ENCODE results near the gene IFNAR1. TPM values are rescaled to one million over a fixed set of nuclear protein-coding genes. Genes with fewer than 3 reads are reported as not detected.
"Not testable (repeated sequence)": the region's sequence is repeated elsewhere in the genome, so short reads cannot be mapped to it uniquely, and the experiment has no call there.

Gene IFNAR1
- total RNA-seq, 2 donors from 2014 or later, result 16.0 to 16.6 TPM

DNA sequence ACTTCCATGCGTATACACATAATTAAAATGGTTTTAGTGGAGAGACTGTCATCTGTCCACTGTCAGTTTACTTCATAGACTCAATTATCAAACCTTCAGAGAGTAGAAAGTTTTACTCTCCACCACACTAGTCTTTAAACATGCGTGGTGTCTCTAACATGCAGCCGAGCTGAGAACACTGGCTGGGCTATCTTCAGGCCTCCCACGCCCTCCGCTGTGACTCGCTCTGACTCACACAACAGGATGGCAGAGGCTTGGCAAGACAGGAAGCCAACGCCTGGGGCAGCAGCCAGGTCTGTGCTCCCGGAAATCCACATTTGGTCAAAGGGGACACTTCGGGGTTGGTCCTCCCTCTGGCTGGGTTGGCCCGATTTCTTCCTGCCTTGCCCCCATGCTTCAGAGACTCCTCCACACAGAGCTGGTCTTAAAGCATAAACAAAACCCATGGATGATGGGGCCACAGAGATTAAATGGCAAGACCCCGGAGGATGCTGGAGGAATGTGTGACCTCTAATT, 55.8 kb downstream of the IFNAR1 start:
- Mint-ChIP-seq H3K9me3 (no peaks in the 10 kb centered on the region), H3K27ac (peak overlapping the region; percentile 29 to 70), H3K27me3 (peaks cover 26 to 49% of the 10 kb centered on the region in 2 donors), H3K4me3 (peak overlapping the region; percentile 39), H3K4me1 (ENCODE audit: low read depth in 2 of 2) (peaks cover 43 to 56% of the 10 kb centered on the region in 2 donors), H3K36me3 (peaks cover 4% of the 10 kb centered on the region)
- DNase-seq (ENCODE audit: low spot score), result peak; percentile 88
- peak; percentile 83 to 85 for ATAC-seq

DNA sequence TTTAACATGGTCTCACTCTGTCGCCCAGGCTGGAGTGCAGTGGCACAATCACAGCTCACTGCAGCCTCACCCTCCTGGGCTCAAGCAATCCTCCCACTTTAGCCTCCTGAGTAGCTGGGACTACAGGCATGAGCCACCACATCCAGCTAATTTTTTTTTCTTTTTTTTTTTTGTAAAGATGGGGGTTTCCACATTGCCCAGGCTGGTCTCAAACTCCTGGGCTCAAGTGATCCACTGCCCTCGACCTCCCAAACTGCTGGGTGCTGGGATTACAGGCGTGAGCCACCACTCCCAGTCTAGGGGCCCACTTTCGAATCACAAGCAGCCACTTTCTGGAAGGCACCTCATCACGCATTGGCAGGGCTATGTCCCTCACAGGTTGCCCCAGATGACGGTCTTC, 56.6 kb downstream of the IFNAR1 start:
- peaks cover 27 to 48% of the 10 kb centered on the region in 2 donors for H3K27me3 Mint-ChIP-seq
- H3K27ac Mint-ChIP-seq, result peak overlapping the region; percentile 66 to 70
- not testable (repeated sequence) for H3K4me3 Mint-ChIP-seq; DNase-seq (ENCODE audit: low spot score); H3K36me3 Mint-ChIP-seq; ATAC-seq; H3K9me3 Mint-ChIP-seq
- peaks cover 45 to 58% of the 10 kb centered on the region in 2 donors for H3K4me1 Mint-ChIP-seq (ENCODE audit: low read depth in 2 of 2)

DNA sequence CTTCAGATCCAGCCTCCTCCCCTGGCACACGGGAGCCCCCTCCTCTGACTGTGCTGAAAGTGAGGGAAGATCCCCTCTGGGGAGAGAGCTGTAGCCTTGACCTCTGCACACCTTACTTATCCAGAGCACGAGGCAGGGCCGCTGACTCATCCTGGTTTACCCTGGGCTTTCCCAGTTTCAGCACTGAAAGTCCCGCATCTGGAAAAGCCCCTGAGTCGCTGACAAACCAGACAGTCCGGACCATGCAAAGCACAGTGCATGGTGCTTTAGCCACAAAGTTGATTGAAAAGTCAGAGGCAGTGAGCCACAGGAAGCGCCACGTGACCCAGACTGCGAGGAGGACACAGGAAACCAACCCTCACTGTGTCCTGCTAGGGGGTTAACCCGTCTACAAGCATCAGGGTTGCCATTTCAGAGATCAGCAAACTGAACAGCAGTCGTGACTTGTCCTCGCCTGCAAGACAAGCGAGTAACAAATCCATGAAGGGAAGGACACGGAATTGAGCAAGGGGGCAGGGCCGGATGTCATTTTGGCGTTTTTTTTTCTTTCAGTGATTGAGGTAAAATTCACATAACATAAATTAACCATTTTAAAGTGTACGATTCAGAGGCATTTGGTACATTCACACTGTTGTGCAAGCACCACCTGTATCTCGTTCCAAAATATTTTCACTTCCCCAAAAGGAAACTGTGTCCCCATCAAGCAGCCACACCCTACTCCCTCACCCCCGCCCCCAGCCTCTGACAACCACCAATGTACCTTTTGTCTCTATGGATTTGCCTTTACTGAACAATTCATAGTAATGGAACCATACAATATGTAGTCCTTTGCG, 58.5 kb downstream of the IFNAR1 start:
- peaks cover 47 to 56% of the 10 kb centered on the region in 2 donors for H3K4me1 Mint-ChIP-seq (ENCODE audit: low read depth in 2 of 2)
- H3K27me3 Mint-ChIP-seq, result peaks cover 20 to 44% of the 10 kb centered on the region in 2 donors
- peak; percentile 93 for DNase-seq (ENCODE audit: low spot score)
- peak overlapping the region; percentile 70 to 88 for H3K27ac Mint-ChIP-seq
- H3K36me3 Mint-ChIP-seq, result no peaks in the 10 kb centered on the region
- no peaks in the 10 kb centered on the region for H3K9me3 Mint-ChIP-seq
- peak overlapping the region; percentile 76 for H3K4me3 Mint-ChIP-seq
- ATAC-seq, result peak; percentile 78 to 83

DNA sequence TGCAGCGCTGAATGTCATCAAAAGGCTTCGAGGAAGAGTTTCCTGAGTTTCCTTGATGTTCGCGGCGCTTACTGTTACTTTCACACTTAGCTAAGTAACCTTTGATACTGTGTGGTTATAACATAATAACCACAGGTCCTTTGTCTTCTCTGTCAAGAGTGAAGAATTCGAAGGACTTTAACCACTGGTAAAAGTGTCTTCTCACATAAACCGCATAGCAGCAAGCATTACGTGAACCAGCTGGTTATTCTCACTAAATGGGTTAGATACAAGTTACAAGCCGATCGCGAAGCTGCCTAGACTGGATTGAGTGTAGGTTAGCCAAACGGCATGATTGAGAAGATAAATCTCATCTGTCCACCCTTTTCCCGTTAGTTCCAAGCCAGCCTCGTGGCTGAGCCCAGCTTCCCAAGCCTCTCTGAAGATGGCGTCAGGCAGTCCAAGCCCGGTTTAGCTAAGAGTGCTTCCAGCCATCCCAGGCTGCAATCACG, 60.1 kb downstream of the IFNAR1 start:
- ATAC-seq (peak; percentile 85), DNase-seq (ENCODE audit: low spot score) (peak; percentile 72)
- H3K27ac Mint-ChIP-seq, result peak overlapping the region; percentile 61 to 88
- peak overlapping the region; percentile 48 for H3K4me3 Mint-ChIP-seq
- no peaks in the 10 kb centered on the region for H3K9me3 Mint-ChIP-seq
- peaks cover 49 to 56% of the 10 kb centered on the region in 2 donors for H3K4me1 Mint-ChIP-seq (ENCODE audit: low read depth in 2 of 2)
- peaks cover 25 to 47% of the 10 kb centered on the region in 2 donors for H3K27me3 Mint-ChIP-seq
- no peaks in the 10 kb centered on the region for H3K36me3 Mint-ChIP-seq

DNA sequence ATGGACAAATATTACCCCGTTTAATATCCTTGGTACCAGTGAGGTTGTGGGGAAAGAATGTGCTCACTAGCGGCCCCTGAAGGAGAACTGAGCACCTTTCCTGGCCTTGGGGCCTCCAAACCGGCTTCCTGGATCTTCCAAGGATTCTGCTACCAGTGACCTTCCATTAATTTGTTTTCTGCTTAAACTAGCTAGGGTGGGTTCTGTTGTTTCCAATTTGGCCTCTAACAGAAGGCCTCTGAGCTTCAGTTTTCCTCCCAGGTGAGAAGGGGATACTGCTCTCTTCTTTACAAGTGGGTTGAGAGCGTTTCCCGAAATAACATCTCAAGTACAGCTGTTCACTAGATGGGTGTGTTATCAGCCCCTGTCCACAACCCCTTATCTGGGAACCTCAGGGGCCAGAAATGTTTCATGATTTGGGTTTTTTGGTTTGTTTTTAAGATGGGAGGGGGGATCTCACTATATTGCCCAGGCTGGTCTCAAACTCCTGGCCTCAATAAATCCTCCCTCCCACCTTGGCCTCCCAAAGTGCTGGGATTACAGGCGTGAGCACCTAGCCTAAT, 61.5 kb downstream of the IFNAR1 start:
- peaks cover 31 to 49% of the 10 kb centered on the region in 2 donors for H3K27me3 Mint-ChIP-seq

DNA sequence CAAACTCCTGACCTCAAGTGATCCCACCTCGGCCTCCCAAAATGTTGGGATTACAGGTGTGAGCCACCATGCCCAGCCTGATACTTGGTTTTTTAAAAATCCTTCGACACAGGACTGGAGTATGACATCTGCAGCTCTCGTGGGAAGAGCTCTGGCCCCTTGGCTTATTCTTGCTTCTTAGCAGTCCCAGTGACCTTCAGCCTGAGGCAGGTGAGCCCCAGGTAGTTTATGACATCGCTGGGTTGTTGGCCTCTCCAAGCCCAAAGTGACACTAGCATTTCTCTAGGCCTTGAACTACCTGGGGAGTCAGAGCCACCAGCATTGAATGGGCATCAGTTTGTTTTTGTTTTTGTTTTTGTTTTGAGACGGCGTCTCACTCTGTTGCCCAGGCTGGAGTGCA, 62.5 kb downstream of the IFNAR1 start:
- DNase-seq (ENCODE audit: low spot score) (no peak), ATAC-seq (no peak)
- peaks cover 31 to 47% of the 10 kb centered on the region in 2 donors for H3K27me3 Mint-ChIP-seq
- no peak overlapping the region for H3K4me3 Mint-ChIP-seq
- H3K27ac Mint-ChIP-seq, result no peak overlapping the region
- peaks cover 34 to 35% of the 10 kb centered on the region in 2 donors for H3K4me1 Mint-ChIP-seq (ENCODE audit: low read depth in 2 of 2)
- H3K36me3 Mint-ChIP-seq, result no peaks in the 10 kb centered on the region
- no peaks in the 10 kb centered on the region for H3K9me3 Mint-ChIP-seq

More for the DNA sequence above, 61.5 kb downstream of the IFNAR1 start:
- no peak for DNase-seq (ENCODE audit: low spot score)
- peaks cover 35 to 42% of the 10 kb centered on the region in 2 donors for H3K4me1 Mint-ChIP-seq (ENCODE audit: low read depth in 2 of 2)
- no peak for ATAC-seq
- no peaks in the 10 kb centered on the region for H3K36me3 Mint-ChIP-seq
- H3K4me3 Mint-ChIP-seq, result no peak overlapping the region
- no peaks in the 10 kb centered on the region for H3K9me3 Mint-ChIP-seq
- no peak overlapping the region for H3K27ac Mint-ChIP-seq

DNA sequence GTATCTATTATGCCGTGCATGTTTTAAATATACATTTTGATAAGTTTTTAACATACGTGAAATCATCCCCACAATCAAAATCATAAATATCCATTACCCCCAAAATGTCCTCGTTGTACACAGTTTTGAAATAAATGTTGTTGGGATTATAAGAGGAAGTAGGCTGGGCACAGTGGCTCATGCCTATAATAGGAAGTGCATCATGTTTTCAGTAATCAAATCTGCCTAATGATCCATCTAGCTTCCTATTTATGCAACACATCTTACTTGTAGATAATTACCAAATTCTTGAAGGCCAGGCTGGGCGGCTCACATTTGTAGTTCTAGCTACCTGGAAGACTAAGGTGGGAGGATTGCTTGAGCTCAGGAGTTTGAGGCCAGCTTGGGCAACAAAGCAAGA, 63.4 kb downstream of the IFNAR1 start:
- peaks cover 35 to 51% of the 10 kb centered on the region in 2 donors for H3K27me3 Mint-ChIP-seq
- H3K4me1 Mint-ChIP-seq (ENCODE audit: low read depth in 2 of 2), result peaks cover 25 to 26% of the 10 kb centered on the region in 2 donors
- no peak for ATAC-seq
- no peak for DNase-seq (ENCODE audit: low spot score)
- H3K36me3 Mint-ChIP-seq, result no peaks in the 10 kb centered on the region
- no peaks in the 10 kb centered on the region for H3K9me3 Mint-ChIP-seq
- peak overlapping the region; percentile 15 for H3K4me3 Mint-ChIP-seq
- H3K27ac Mint-ChIP-seq, result peak overlapping the region in 1 of 2 donors; percentile 78

DNA sequence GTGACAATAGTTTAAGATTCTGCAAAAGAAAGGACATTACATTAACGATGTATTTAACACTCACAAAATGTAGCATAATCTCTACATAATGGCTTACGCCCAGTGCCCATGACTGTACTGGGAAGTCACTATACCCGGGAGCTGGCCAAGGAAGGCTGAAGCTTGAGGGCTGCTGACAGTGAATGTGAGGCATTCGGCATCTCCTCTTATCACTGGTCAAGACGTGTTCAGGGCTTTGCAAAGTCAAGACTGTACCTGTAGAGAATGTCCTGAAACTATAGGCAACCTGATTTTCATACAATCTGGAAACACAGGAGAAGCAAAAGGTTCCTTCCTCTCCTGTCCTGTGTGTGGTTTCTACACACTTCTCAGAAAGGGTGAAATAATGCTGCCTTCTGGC, 65.7 kb downstream of the IFNAR1 start:
- peaks cover 7% of the 10 kb centered on the region in 2 donors for H3K4me1 Mint-ChIP-seq (ENCODE audit: low read depth in 2 of 2)
- ATAC-seq (no peak), DNase-seq (ENCODE audit: low spot score) (peak; percentile 12)
- H3K36me3 Mint-ChIP-seq, result no peaks in the 10 kb centered on the region
- no peak overlapping the region for H3K4me3 Mint-ChIP-seq
- H3K9me3 Mint-ChIP-seq, result no peaks in the 10 kb centered on the region
- peaks cover 42 to 56% of the 10 kb centered on the region in 2 donors for H3K27me3 Mint-ChIP-seq
- peak overlapping the region in 1 of 2 donors; percentile 43 for H3K27ac Mint-ChIP-seq

DNA sequence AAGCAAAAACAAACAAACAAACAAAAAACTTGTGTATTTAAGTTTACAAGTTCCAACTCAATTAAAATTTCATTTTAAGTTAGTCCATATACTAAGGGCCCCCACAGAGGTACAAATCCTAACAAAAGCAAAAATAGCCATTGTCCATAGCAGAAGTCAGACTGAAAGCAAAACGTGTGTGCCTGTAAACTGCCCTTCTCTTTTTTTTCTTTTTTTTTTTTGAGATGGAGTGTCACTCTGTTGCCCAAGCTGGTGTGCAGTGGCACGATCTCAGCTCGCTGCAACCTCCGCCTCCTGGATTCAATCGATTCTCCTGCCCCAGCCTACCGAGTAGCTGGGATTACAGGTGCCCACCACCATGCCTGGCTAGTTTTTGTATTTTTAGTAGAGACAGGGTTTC, 66.9 kb downstream of the IFNAR1 start:
- Mint-ChIP-seq H3K4me1 (ENCODE audit: low read depth in 2 of 2) (peaks cover 4% of the 10 kb centered on the region in 2 donors), H3K27me3 (peaks cover 41 to 59% of the 10 kb centered on the region in 2 donors)

DNA sequence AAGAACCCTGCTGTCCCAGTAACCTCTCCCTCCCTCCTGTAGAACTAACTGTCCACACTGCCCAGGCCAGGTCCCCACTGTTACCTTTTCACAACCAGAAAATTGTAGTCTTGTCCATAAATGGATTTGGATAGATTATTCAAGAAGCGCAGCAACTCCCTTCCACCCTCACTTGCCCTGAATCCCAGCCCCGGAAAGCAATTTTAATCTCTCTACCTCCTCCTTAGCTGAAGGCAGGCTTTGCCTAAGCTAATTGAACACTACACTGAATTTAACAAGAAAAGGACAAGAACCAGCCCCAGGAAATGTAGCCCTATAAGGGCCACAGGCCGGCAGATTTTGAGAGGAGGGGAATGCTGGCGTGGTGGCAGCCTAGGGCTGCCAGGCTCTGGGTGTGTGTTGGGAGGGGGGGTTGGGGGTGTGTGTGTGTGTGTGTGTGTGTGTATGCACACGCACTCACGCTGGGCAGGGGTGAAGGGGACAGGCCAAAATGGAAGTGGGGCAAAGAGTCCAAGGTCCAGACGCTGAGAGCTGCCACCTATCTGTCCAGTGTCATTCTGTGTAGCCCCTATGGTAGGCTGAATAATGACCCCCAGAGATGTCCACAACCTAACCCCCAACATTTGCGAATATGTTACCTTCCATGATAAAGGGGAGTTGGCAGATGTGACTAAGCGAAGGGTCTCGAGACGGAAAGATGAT, 67.7 kb downstream of the IFNAR1 start:
- H3K4me3 Mint-ChIP-seq, result no peak overlapping the region
- peak overlapping the region in 1 of 2 donors; percentile 6 for H3K27ac Mint-ChIP-seq
- no peaks in the 10 kb centered on the region for H3K36me3 Mint-ChIP-seq
- peaks cover 41 to 59% of the 10 kb centered on the region in 2 donors for H3K27me3 Mint-ChIP-seq
- DNase-seq (ENCODE audit: low spot score) (no peak), ATAC-seq (no peak)
- no peaks in the 10 kb centered on the region for H3K9me3 Mint-ChIP-seq
- H3K4me1 Mint-ChIP-seq (ENCODE audit: low read depth in 2 of 2), result peaks cover 4% of the 10 kb centered on the region in 2 donors

More for the DNA sequence above, 66.9 kb downstream of the IFNAR1 start:
- no peak for DNase-seq (ENCODE audit: low spot score)
- Mint-ChIP-seq H3K4me3 (no peak overlapping the region), H3K27ac (no peak overlapping the region), H3K36me3 (no peaks in the 10 kb centered on the region), H3K9me3 (no peaks in the 10 kb centered on the region)
- ATAC-seq, result no peak

DNA sequence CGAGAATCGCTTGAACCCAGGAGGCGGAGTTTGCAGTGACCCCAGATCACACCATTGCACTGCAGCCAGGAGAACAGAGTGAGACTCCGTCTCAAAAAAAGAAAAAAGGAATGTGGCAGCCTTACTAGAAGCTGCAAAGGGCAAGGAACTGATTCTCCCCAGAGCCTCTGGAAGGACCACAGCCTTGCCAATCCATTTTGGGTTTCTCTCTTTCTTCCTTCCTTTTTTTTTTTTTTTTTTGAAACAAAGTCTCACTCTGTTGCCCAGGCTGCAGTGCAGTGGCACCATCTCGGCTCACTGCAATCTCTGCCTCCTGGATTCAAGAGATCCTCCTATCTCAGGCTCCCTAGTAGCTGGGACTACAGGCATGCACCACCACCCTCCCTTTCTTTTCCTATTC, 68.6 kb downstream of the IFNAR1 start:
- Mint-ChIP-seq H3K4me3 (no peak overlapping the region), H3K9me3 (no peaks in the 10 kb centered on the region), H3K27ac (no peak overlapping the region), H3K4me1 (ENCODE audit: low read depth in 2 of 2) (peaks cover 1 to 2% of the 10 kb centered on the region in 2 donors), H3K27me3 (peaks cover 45 to 61% of the 10 kb centered on the region in 2 donors), H3K36me3 (no peaks in the 10 kb centered on the region)
- DNase-seq (ENCODE audit: low spot score), result no peak
- ATAC-seq, result no peak

DNA sequence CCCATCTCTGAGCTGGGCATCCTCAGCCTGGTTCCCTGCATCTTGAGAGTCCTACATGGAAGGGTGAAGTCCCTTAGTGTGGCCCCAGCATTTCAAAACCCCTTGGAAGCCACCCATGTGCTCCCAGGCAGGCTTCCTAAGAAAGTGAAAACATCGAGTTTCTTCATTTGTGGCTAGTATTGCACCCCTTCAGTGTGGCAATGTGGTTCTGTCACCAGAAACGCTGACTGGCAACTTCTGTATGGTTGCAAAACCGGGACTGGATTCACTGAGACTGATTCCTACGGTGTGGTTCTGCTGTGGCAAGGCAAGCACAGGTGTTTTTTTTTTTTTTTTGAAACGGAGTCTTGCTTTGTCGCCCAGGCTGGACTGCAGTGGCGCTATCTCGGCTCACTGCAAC, 69.5 kb downstream of the IFNAR1 start:
- no peak overlapping the region for H3K27ac Mint-ChIP-seq
- no peak overlapping the region for H3K4me3 Mint-ChIP-seq
- DNase-seq (ENCODE audit: low spot score) (no peak), ATAC-seq (peak; percentile 51 to 83)
- H3K27me3 Mint-ChIP-seq, result peaks cover 50 to 66% of the 10 kb centered on the region in 2 donors
- peaks cover 0 to 2% of the 10 kb centered on the region in 2 donors for H3K4me1 Mint-ChIP-seq (ENCODE audit: low read depth in 2 of 2)
- no peaks in the 10 kb centered on the region for H3K36me3 Mint-ChIP-seq
- no peaks in the 10 kb centered on the region for H3K9me3 Mint-ChIP-seq

DNA sequence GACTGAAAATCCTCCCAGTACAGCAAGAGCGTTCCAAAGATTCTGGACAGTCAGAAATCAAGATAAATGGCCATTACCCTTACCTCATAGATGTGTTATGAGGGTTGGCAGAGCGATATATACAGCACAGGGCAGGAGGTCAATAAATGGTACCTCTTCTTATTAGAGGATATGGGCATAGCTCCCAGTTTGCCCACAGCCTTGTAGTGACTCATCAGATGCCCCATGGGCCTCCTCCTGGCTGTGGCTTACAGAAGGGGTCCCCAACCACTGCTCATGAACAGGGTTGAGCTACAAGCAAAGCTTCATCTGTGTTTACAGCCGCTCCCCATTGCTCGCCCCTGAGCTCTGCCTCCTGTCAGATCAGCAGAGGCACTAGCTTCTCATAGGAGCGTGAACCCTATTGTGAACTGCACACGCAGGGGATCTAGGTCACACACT, 71.1 kb downstream of the IFNAR1 start:
- no peaks in the 10 kb centered on the region for H3K36me3 Mint-ChIP-seq
- DNase-seq (ENCODE audit: low spot score), result no peak
- peaks cover 0 to 2% of the 10 kb centered on the region in 2 donors for H3K4me1 Mint-ChIP-seq (ENCODE audit: low read depth in 2 of 2)
- no peak for ATAC-seq
- no peak overlapping the region for H3K4me3 Mint-ChIP-seq
- no peak overlapping the region for H3K27ac Mint-ChIP-seq
- H3K27me3 Mint-ChIP-seq, result peaks cover 43 to 61% of the 10 kb centered on the region in 2 donors
- no peaks in the 10 kb centered on the region for H3K9me3 Mint-ChIP-seq
